GM23338 (cell line): ENCODE data around the gene TGFBR3.

Source experiments
- CREB1 ChIP-seq: fragments of 250-450 bp; sonication (Bioruptor Pico); IDR thresholded peaks from 2 replicates; pipeline ENCODE4 v1.5.0; 2020; ENCODE audit warnings: low read depth, mild to moderate bottlenecking, moderate library complexity
- EZH2 ChIP-seq: fragments of 200-600 bp; sonication (generic); IDR thresholded peaks from one replicate; pipeline ENCODE4 v1.8.0; 2017; ENCODE audit warnings: antibody characterized with exemption, mild to moderate bottlenecking, low read depth; ENCODE audit not compliant: unreplicated experiment
- EZH2phosphoT487 ChIP-seq: fragments of 200-600 bp; sonication (generic); IDR thresholded peaks from one replicate; pipeline ENCODE4 v1.8.1; 2018; ENCODE audit warnings: antibody characterized with exemption; ENCODE audit not compliant: unreplicated experiment
- JUNB ChIP-seq: IDR thresholded peaks from one replicate; pipeline ENCODE4 v1.6.1; 2016; ENCODE audit warnings: antibody characterized with exemption; ENCODE audit not compliant: unreplicated experiment
- NANOG ChIP-seq: IDR thresholded peaks from 2 replicates; pipeline ENCODE4 v1.6.1; 2016; ENCODE audit warnings: antibody characterized with exemption, borderline replicate concordance
- POLR2AphosphoS5 ChIP-seq: IDR thresholded peaks from 2 replicates; pipeline ENCODE4 v1.6.1; 2016; ENCODE audit warnings: antibody characterized with exemption, low read depth
- STAT1 ChIP-seq: IDR thresholded peaks from one replicate; pipeline ENCODE4 v1.6.1; 2016; ENCODE audit warnings: antibody characterized with exemption; ENCODE audit not compliant: unreplicated experiment
- ZNF114 ChIP-seq: fragments of 250-450 bp; sonication (Bioruptor Pico); IDR thresholded peaks from 2 replicates; pipeline ENCODE4 v1.5.0; 2020; ENCODE audit warnings: mild to moderate bottlenecking, moderate library complexity
- ZNF331 ChIP-seq: fragments of 250-450 bp; sonication (Bioruptor Pico); IDR thresholded peaks from 2 replicates; pipeline ENCODE4 v1.5.0; 2020; ENCODE audit warnings: low read depth, mild to moderate bottlenecking, moderate library complexity
- TF ChIP-seq, protein P1 (sequence below): IDR thresholded peaks from one replicate; pipeline ENCODE4 v1.6.1; 2018; ENCODE audit warnings: antibody characterized with exemption; ENCODE audit not compliant: unreplicated experiment
- TF ChIP-seq, protein P2 (sequence below), 2 experiments: fragments of 200-600 bp in 1 of 2; sonication (generic) in 1 of 2; conservative IDR thresholded peaks; 2 replicates each; pipeline versions ENCODE4 v1.5.1 to v1.6.1; 2016 to 2017; ENCODE audit warnings: antibody characterized with exemption in 2 of 2, low read depth in 2 of 2, mild to moderate bottlenecking in 2 of 2, moderate library complexity in 1 of 2
- TF ChIP-seq, protein P3 (sequence below): IDR thresholded peaks from 2 replicates; pipeline ENCODE4 v1.6.1; 2016; ENCODE audit warnings: antibody characterized with exemption
- TF ChIP-seq, protein P4 (sequence below): fragments of 250-450 bp; sonication (Bioruptor Pico); IDR thresholded peaks from 2 replicates; pipeline ENCODE4 v1.5.0; 2020; ENCODE audit warnings: mild to moderate bottlenecking, moderate library complexity

DNA sequence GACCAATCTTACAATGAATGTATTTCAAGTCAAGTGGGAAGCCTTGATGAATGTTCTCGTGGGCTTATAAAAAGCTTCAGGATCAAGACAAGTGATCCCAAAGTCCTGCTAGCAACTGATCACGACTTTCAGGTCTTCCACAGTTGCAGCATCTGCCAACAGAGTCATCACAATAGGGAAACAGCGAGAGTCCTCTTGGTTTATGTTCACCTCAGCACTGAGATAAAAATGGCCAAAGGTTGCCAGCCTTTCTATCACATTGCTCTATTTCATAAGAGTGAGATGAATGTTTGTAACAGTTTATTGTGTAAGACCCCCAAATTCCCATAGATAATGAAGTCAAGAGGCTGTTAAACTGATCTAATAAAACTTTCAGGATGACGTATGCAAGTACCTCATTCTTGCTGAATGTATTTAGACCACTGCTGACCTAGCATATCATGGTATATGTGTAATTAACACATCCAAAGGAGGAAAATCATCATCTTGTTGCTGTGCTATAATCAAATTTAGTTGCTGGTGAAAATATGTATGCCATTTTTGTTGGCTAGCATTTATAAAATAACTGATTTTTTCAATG, 150.6 kb downstream of the TGFBR3 start:
- TF ChIP-seq, protein P1, sequence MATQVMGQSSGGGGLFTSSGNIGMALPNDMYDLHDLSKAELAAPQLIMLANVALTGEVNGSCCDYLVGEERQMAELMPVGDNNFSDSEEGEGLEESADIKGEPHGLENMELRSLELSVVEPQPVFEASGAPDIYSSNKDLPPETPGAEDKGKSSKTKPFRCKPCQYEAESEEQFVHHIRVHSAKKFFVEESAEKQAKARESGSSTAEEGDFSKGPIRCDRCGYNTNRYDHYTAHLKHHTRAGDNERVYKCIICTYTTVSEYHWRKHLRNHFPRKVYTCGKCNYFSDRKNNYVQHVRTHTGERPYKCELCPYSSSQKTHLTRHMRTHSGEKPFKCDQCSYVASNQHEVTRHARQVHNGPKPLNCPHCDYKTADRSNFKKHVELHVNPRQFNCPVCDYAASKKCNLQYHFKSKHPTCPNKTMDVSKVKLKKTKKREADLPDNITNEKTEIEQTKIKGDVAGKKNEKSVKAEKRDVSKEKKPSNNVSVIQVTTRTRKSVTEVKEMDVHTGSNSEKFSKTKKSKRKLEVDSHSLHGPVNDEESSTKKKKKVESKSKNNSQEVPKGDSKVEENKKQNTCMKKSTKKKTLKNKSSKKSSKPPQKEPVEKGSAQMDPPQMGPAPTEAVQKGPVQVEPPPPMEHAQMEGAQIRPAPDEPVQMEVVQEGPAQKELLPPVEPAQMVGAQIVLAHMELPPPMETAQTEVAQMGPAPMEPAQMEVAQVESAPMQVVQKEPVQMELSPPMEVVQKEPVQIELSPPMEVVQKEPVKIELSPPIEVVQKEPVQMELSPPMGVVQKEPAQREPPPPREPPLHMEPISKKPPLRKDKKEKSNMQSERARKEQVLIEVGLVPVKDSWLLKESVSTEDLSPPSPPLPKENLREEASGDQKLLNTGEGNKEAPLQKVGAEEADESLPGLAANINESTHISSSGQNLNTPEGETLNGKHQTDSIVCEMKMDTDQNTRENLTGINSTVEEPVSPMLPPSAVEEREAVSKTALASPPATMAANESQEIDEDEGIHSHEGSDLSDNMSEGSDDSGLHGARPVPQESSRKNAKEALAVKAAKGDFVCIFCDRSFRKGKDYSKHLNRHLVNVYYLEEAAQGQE = no peak
- TF ChIP-seq, protein P2, sequence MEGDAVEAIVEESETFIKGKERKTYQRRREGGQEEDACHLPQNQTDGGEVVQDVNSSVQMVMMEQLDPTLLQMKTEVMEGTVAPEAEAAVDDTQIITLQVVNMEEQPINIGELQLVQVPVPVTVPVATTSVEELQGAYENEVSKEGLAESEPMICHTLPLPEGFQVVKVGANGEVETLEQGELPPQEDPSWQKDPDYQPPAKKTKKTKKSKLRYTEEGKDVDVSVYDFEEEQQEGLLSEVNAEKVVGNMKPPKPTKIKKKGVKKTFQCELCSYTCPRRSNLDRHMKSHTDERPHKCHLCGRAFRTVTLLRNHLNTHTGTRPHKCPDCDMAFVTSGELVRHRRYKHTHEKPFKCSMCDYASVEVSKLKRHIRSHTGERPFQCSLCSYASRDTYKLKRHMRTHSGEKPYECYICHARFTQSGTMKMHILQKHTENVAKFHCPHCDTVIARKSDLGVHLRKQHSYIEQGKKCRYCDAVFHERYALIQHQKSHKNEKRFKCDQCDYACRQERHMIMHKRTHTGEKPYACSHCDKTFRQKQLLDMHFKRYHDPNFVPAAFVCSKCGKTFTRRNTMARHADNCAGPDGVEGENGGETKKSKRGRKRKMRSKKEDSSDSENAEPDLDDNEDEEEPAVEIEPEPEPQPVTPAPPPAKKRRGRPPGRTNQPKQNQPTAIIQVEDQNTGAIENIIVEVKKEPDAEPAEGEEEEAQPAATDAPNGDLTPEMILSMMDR (conservative IDR thresholded peaks at IDR 0.05; ENCODE audit: low read depth in 2 of 2) = no peak
- no peak for TF ChIP-seq EZH2
- TF ChIP-seq JUNB = no peak
- no peak for TF ChIP-seq ZNF114
- TF ChIP-seq POLR2AphosphoS5 = no peak
- no peak for TF ChIP-seq EZH2phosphoT487
- TF ChIP-seq, protein P3, sequence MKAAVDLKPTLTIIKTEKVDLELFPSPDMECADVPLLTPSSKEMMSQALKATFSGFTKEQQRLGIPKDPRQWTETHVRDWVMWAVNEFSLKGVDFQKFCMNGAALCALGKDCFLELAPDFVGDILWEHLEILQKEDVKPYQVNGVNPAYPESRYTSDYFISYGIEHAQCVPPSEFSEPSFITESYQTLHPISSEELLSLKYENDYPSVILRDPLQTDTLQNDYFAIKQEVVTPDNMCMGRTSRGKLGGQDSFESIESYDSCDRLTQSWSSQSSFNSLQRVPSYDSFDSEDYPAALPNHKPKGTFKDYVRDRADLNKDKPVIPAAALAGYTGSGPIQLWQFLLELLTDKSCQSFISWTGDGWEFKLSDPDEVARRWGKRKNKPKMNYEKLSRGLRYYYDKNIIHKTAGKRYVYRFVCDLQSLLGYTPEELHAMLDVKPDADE = no peak
- TF ChIP-seq ZNF331 (CRISPR knock-in tag) = no peak
- TF ChIP-seq CREB1 (CRISPR knock-in tag) = no peak
- TF ChIP-seq STAT1 = no peak
- TF ChIP-seq NANOG = no peak
- TF ChIP-seq, protein P4, sequence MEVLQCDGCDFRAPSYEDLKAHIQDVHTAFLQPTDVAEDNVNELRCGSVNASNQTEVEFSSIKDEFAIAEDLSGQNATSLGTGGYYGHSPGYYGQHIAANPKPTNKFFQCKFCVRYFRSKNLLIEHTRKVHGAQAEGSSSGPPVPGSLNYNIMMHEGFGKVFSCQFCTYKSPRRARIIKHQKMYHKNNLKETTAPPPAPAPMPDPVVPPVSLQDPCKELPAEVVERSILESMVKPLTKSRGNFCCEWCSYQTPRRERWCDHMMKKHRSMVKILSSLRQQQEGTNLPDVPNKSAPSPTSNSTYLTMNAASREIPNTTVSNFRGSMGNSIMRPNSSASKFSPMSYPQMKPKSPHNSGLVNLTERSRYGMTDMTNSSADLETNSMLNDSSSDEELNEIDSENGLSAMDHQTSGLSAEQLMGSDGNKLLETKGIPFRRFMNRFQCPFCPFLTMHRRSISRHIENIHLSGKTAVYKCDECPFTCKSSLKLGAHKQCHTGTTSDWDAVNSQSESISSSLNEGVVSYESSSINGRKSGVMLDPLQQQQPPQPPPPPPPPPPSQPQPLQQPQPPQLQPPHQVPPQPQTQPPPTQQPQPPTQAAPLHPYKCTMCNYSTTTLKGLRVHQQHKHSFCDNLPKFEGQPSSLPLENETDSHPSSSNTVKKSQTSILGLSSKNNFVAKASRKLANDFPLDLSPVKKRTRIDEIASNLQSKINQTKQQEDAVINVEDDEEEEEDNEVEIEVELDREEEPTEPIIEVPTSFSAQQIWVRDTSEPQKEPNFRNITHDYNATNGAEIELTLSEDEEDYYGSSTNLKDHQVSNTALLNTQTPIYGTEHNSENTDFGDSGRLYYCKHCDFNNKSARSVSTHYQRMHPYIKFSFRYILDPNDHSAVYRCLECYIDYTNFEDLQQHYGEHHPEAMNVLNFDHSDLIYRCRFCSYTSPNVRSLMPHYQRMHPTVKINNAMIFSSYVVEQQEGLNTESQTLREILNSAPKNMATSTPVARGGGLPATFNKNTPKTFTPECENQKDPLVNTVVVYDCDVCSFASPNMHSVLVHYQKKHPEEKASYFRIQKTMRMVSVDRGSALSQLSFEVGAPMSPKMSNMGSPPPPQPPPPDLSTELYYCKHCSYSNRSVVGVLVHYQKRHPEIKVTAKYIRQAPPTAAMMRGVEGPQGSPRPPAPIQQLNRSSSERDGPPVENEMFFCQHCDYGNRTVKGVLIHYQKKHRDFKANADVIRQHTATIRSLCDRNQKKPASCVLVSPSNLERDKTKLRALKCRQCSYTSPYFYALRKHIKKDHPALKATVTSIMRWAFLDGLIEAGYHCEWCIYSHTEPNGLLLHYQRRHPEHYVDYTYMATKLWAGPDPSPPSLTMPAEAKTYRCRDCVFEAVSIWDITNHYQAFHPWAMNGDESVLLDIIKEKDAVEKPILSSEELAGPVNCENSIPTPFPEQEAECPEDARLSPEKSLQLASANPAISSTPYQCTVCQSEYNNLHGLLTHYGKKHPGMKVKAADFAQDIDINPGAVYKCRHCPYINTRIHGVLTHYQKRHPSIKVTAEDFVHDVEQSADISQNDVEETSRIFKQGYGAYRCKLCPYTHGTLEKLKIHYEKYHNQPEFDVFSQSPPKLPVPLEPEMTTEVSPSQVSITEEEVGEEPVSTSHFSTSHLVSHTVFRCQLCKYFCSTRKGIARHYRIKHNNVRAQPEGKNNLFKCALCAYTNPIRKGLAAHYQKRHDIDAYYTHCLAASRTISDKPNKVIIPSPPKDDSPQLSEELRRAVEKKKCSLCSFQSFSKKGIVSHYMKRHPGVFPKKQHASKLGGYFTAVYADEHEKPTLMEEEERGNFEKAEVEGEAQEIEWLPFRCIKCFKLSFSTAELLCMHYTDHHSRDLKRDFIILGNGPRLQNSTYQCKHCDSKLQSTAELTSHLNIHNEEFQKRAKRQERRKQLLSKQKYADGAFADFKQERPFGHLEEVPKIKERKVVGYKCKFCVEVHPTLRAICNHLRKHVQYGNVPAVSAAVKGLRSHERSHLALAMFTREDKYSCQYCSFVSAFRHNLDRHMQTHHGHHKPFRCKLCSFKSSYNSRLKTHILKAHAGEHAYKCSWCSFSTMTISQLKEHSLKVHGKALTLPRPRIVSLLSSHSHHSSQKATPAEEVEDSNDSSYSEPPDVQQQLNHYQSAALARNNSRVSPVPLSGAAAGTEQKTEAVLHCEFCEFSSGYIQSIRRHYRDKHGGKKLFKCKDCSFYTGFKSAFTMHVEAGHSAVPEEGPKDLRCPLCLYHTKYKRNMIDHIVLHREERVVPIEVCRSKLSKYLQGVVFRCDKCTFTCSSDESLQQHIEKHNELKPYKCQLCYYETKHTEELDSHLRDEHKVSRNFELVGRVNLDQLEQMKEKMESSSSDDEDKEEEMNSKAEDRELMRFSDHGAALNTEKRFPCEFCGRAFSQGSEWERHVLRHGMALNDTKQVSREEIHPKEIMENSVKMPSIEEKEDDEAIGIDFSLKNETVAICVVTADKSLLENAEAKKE (CRISPR knock-in tag) = no peak
